GM12891 (cell line): Measurements from ENCODE around the gene FILIP1.

Source experiments
- POLR2A ChIP-seq: IDR thresholded peaks from 2 replicates; pipeline ENCODE4 v1.6.1; 2011; ENCODE audit warnings: low read depth, low read length, control low read depth
- TAF1 ChIP-seq: IDR thresholded peaks from 2 replicates; pipeline ENCODE4 v1.6.1; 2011; ENCODE audit warnings: low read depth, low read length, control low read depth

DNA sequence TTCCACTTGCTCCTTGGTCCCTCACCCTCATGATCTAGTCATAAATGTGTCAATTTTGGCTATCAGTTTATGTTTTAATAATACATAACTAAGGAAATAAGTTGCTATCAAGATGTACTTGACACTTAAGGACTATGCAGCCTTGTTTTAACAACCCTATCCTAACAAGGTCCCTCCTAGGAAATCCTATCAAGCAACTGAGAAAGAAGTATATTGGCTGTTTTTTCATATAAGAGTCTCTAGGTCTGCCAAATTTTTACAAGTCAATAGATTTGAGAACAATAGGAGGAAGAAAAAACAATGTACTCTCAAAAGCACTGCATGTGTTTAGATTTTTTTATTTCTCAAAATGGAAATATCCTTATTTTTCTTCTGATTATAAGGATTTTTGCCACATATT lies 14.7 kb downstream of the FILIP1 start:
- TF ChIP-seq TAF1 = no peak
- TF ChIP-seq POLR2A = no peak
